ENCODE results near the gene SYNE2. TPM values are rescaled to one million over a fixed set of nuclear protein-coding genes. Genes with fewer than 3 reads are reported as not detected.
A peak's percentile ranks its signal among the peaks of the same experiment; 100 is the strongest.

SYNE2 gene
- total RNA-seq, 1 donor from 2014 or later: 36.6 TPM

- DNase-seq (ENCODE audit: low read depth): no peak
- H3K36me3 ChIP-seq (ENCODE audit: control insufficient read depth, insufficient read depth, low read length): no peaks in the 10 kb centered on the region
- no peak overlapping the region for H3K4me3 ChIP-seq (ENCODE audit: low read depth, low read length)
- no peak for TF ChIP-seq CTCF (IDR thresholded peaks at IDR 0.05; ENCODE audit: insufficient read depth, low read length, severe bottlenecking)
- no peak for FAIRE-seq
- H3K27me3 ChIP-seq (ENCODE audit: control insufficient read depth, insufficient read depth, low read length): no peaks in the 10 kb centered on the region
Measured at GRCh38 chr14:64245491-64245890, 392.7 kb downstream of the SYNE2 start.

- no peak for DNase-seq (ENCODE audit: low read depth)
- FAIRE-seq: no peak
Measured at GRCh38 chr14:64246688-64247087, 393.9 kb downstream of the SYNE2 start.

GRCh38 chr14:64247195-64247594 lies 394.4 kb downstream of the SYNE2 start:
- TF ChIP-seq CTCF (IDR thresholded peaks at IDR 0.05; ENCODE audit: insufficient read depth, low read length, severe bottlenecking): no peak

More at GRCh38 chr14:64246688-64247087, 393.9 kb downstream of the SYNE2 start:
- Histone ChIP-seq H3K4me3 (ENCODE audit: low read depth, low read length) (no peak overlapping the region), H3K36me3 (ENCODE audit: control insufficient read depth, insufficient read depth, low read length) (no peaks in the 10 kb centered on the region), H3K27me3 (ENCODE audit: control insufficient read depth, insufficient read depth, low read length) (no peaks in the 10 kb centered on the region)
- TF ChIP-seq CTCF (IDR thresholded peaks at IDR 0.05; ENCODE audit: insufficient read depth, low read length, severe bottlenecking): no peak

DNA sequence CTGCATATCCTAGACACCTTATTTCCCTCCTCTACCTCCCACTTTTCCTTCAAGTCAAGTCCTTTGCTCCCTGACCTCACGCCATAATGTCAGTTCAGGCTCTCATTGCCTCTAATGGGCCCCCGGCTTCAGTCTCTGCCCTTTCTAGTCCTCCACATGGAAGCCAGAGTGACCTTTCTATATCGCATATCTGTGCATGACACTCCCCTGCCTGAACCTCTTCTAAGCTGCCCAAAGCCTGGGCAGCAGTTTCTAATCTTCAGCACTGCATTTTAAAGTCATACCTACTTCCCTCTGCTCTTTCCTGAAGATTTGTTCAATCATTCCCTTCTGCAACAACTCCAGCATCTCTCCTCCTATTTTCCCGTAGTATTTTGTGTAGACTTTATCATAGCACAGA lies 395.9 kb downstream of the SYNE2 start:
- no peak for TF ChIP-seq CTCF (IDR thresholded peaks at IDR 0.05; ENCODE audit: insufficient read depth, low read length, severe bottlenecking)
- Histone ChIP-seq H3K36me3 (ENCODE audit: control insufficient read depth, insufficient read depth, low read length) (no peaks in the 10 kb centered on the region), H3K27me3 (ENCODE audit: control insufficient read depth, insufficient read depth, low read length) (no peaks in the 10 kb centered on the region), H3K4me3 (ENCODE audit: low read depth, low read length) (no peak overlapping the region)
- FAIRE-seq: no peak
- no peak for DNase-seq (ENCODE audit: low read depth)

More at GRCh38 chr14:64247195-64247594, 394.4 kb downstream of the SYNE2 start:
- FAIRE-seq: no peak
- Histone ChIP-seq H3K27me3 (ENCODE audit: control insufficient read depth, insufficient read depth, low read length) (no peaks in the 10 kb centered on the region), H3K36me3 (ENCODE audit: control insufficient read depth, insufficient read depth, low read length) (no peaks in the 10 kb centered on the region), H3K4me3 (ENCODE audit: low read depth, low read length) (no peak overlapping the region)
- no peak for DNase-seq (ENCODE audit: low read depth)

GRCh38 chr14:64249363-64249762 lies 396.6 kb downstream of the SYNE2 start:
- no peak for FAIRE-seq
- H3K4me3 ChIP-seq (ENCODE audit: low read depth, low read length): no peak overlapping the region
- no peaks in the 10 kb centered on the region for H3K27me3 ChIP-seq (ENCODE audit: control insufficient read depth, insufficient read depth, low read length)
- no peak for TF ChIP-seq CTCF (IDR thresholded peaks at IDR 0.05; ENCODE audit: insufficient read depth, low read length, severe bottlenecking)
- no peak for DNase-seq (ENCODE audit: low read depth)
- no peaks in the 10 kb centered on the region for H3K36me3 ChIP-seq (ENCODE audit: control insufficient read depth, insufficient read depth, low read length)

- FAIRE-seq (no peak), DNase-seq (ENCODE audit: low read depth) (peak; percentile 84)
- no peak overlapping the region for H3K4me3 ChIP-seq (ENCODE audit: low read depth, low read length)
- no peaks in the 10 kb centered on the region for H3K27me3 ChIP-seq (ENCODE audit: control insufficient read depth, insufficient read depth, low read length)
- no peak for TF ChIP-seq CTCF (IDR thresholded peaks at IDR 0.05; ENCODE audit: insufficient read depth, low read length, severe bottlenecking)
- H3K36me3 ChIP-seq (ENCODE audit: control insufficient read depth, insufficient read depth, low read length): no peaks in the 10 kb centered on the region
Measured at GRCh38 chr14:64253672-64254071, 400.9 kb downstream of the SYNE2 start.

Measured in bronchial epithelial cell (primary cell).